ENCODE measurements around the gene NOM1.

DNA sequence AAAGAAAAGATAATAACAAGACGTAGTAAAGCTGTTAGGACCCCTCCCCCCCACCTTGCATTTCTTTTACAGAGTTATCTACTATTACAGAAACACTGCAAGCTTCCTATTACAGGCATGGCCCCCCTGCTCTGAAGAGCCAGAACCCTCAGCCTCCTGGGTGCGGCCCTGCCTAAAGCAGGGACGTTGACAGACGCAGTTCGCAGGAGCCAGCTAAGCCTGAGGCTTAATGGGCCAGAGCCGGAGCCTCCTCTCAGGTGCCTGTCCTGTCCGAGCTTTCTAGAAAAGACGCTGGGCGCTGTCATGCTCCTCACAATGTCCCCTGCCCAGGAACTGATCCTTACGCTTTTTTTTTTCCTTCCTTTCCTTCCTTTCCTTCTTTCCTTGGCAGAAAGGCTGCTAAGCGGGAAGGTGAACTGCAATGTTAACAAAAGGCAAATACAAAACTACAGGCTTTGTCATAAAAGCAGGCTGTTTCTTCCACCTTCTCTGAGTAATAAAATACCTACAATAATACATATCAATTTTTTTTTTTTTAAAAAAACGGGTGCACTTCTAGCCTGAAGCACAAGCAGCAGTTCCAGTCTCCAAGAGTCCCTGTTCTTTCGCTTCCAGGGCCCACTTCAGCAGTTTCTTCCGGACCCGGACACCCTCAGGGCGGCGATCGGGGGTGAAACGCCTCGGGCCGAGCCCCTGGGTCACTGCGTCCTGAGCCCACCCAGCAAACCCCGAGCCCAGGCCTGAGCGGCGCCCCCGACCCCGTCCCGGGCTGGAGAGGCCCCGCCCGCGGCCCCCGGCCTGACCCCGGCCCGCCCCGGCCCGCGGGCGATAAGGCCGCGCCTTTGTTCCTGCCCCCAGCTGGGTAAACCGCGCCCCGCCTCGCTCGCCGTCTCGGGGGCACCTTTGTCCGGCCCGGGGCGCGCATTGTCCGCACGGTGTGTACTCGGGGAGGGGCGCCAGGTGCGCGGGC is 49.8 kb downstream of the NOM1 start:
- TF ChIP-seq, protein P1, sequence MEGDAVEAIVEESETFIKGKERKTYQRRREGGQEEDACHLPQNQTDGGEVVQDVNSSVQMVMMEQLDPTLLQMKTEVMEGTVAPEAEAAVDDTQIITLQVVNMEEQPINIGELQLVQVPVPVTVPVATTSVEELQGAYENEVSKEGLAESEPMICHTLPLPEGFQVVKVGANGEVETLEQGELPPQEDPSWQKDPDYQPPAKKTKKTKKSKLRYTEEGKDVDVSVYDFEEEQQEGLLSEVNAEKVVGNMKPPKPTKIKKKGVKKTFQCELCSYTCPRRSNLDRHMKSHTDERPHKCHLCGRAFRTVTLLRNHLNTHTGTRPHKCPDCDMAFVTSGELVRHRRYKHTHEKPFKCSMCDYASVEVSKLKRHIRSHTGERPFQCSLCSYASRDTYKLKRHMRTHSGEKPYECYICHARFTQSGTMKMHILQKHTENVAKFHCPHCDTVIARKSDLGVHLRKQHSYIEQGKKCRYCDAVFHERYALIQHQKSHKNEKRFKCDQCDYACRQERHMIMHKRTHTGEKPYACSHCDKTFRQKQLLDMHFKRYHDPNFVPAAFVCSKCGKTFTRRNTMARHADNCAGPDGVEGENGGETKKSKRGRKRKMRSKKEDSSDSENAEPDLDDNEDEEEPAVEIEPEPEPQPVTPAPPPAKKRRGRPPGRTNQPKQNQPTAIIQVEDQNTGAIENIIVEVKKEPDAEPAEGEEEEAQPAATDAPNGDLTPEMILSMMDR (IDR thresholded peaks at IDR 0.05), result no peak
- TF ChIP-seq ZFX (IDR thresholded peaks at IDR 0.05; ENCODE audit: borderline replicate concordance), result no peak
